ENCODE data around the gene TMTC1. TPM values are rescaled to one million over a fixed set of nuclear protein-coding genes. Genes with fewer than 3 reads are reported as not detected.

TMTC1 gene
- total and polyA plus RNA-seq, 7 experiments from 2014 or later: 0.19 to 2.8 (median 0.46) TPM; not detected in 3

DNA sequence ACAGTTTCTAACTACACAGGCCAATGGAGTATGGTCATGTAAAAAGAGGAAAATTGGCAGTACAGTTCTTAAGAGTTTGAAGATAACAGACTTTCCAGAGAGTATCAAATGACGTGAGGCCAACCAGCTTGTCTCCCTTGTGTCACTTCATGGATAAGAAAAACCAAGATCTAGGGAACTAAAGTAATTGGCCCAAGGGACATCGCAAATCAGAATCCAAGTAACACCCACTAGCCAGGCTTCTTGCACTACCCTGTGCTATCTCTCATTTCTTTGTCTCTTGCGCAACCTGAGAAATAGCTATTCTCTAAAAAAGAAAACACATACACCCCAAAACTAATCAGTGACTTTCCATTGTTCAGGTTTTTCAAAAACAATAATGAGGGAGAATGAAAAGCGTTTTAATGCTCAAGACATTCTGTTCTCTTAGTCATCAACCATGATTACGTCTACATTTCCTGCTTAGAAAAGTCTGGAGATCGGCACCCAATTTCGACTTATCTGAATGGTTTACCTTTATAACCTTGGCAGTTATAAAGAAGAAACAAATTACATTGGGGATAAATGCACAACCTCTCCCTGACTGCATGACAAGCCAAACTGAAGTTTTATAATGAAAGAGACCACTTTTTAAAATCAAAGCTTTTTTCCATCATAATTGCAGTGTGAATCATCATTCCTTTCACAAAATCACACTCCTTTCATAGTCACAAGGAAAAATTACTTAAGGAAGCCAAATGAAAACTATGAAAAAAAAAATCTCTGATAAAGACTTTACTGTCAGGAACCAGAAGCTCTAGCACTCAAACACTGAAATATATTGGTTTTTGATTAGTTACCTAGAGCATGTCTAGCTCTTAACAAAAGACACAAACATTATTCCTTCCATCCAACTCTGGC, 42.1 kb downstream of the TMTC1 start:
- DNase-seq (no peak), ATAC-seq (no peak)
- ChIA-PET CTCF (no interaction called here), POLR2A (interaction anchor here (0.5 to 0.7 kb wide), 2 partner anchors 23 to 32 kb away, joined by 3 read pairs; no protein-coding TSS in a partner anchor)
- H3K27me3 Mint-ChIP-seq: peaks cover 0 to 5% (median 0%) of the 10 kb centered on the region in 5 donors
- H3K4me1 Mint-ChIP-seq: no peaks in the 10 kb centered on the region
- intact Hi-C loops (cut with micrococcal nuclease): no loop called here
- no peaks in the 10 kb centered on the region for H3K9me3 ChIP-seq (ENCODE audit: control insufficient read depth in 2 of 3, low read length in 3 of 3)
- H3K4me1 ChIP-seq (ENCODE audit: control insufficient read depth in 2 of 2, insufficient read depth in 2 of 2, low read length in 2 of 2): no peaks in the 10 kb centered on the region
- H3K36me3 ChIP-seq (ENCODE audit: control insufficient read depth in 2 of 3, insufficient read depth in 3 of 3, low read length in 3 of 3): no peaks in the 10 kb centered on the region
- no peak overlapping the region for H3K4me3 ChIP-seq (ENCODE audit: low read length)
- no peak overlapping the region for H3K27ac Mint-ChIP-seq
- H3K4me3 Mint-ChIP-seq: no peak overlapping the region
- no peaks in the 10 kb centered on the region for H3K27me3 ChIP-seq (ENCODE audit: control insufficient read depth in 2 of 2, insufficient read depth in 2 of 2, low read length in 2 of 2)
- H3K36me3 Mint-ChIP-seq: no peaks in the 10 kb centered on the region
- H3K9me3 Mint-ChIP-seq: peaks cover 0 to 5% (median 0%) of the 10 kb centered on the region in 11 donors
- no peak overlapping the region for H3K27ac ChIP-seq (ENCODE audit: low read depth, low read length)

DNA sequence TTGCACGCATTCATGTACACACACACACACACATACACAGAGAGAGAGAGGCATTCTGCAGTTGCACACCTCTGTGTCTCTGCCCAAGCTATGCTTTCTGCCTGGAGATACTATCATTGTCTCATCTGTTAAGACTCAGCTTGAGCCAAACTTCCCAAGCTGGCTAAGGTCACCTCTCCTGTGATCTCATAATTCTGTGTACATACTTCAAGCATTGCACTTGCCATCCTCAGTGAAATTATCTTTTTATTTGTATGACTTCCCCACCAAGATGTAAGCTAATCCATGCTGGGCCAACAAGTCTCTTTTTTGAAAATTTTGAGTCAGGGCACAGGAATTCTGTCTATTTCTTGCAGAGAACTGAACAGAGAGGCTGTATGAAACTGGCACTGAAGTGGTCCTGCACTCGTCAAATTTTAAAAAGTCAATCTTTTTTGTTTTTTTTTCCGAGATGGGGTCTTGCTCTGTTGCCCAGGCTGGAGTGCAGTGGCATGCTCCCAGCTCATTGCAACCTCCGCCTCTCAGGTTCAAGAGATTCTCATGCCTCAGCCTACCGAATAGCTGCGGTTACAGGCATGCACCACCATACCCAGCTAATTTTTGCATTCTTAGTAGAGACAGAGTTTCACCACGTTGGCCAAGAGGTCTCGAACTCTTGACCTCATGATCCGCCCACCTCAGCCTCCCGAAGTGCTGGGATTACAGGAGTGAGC, 44.3 kb downstream of the TMTC1 start:
- Mint-ChIP-seq H3K4me3 (no peak overlapping the region), H3K36me3 (no peaks in the 10 kb centered on the region), H3K27me3 (peaks cover 0 to 5% (median 0%) of the 10 kb centered on the region in 5 donors), H3K4me1 (no peaks in the 10 kb centered on the region), H3K9me3 (peaks cover 0 to 3% (median 0%) of the 10 kb centered on the region in 11 donors), H3K27ac (no peak overlapping the region)
- ATAC-seq: no peak
- H3K36me3 ChIP-seq (ENCODE audit: control insufficient read depth in 2 of 3, insufficient read depth in 3 of 3, low read length in 3 of 3): no peaks in the 10 kb centered on the region
- no peak overlapping the region for H3K27ac ChIP-seq (ENCODE audit: low read depth, low read length)
- no peaks in the 10 kb centered on the region for H3K4me1 ChIP-seq (ENCODE audit: control insufficient read depth in 2 of 2, insufficient read depth in 2 of 2, low read length in 2 of 2)
- no peak overlapping the region for H3K4me3 ChIP-seq (ENCODE audit: low read length)
- no peaks in the 10 kb centered on the region for H3K9me3 ChIP-seq (ENCODE audit: control insufficient read depth in 2 of 3, low read length in 3 of 3)
- no peak for DNase-seq
- H3K27me3 ChIP-seq (ENCODE audit: control insufficient read depth in 2 of 2, insufficient read depth in 2 of 2, low read length in 2 of 2): no peaks in the 10 kb centered on the region
- POLR2A ChIA-PET: no interaction called here
- intact Hi-C loops (cut with micrococcal nuclease): no loop called here
- CTCF ChIA-PET: no interaction called here

DNA sequence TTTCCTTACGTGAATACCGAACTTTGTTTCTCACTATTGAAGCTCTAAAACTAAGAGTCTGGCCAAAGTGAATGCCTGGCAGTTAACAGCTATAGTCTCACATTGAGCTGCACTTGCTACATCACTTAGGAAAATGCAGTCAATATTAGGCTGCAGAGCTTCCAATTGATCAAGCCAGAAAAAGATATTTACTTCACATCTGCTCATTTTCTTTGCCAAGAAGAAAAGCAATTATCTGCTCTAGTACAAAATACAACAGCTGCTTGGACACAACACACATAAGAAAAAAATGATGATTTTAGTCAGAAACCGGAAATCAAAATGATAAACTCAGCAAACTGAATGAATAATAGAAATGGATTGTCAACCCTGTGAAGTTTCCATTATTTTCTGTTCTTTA, 45.4 kb downstream of the TMTC1 start:
- no peak overlapping the region for H3K4me3 Mint-ChIP-seq
- POLR2A ChIA-PET: no interaction called here

DNA sequence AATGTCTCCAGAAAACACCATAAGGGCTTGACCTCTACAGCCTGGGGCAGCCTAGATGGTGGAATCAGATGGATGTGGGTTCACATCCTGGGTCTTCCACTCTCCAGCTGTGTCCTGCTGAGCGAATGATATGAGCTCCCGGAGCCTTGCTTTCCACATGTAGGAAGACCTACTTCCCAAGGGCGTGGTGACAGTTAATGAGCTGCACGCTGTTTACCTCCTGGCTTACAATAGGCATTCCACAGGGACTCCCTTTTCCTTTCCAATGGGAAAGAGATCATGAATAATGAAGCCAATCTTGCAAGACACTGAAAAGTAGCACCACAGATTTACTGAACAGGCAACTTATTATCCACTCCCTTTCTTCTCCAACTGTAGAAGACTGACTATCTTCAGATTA, 46.1 kb downstream of the TMTC1 start:
- CTCF ChIA-PET: no interaction called here
- POLR2A ChIA-PET: no interaction called here

More for the DNA sequence above, 45.4 kb downstream of the TMTC1 start:
- H3K9me3 Mint-ChIP-seq: peaks cover 0 to 3% (median 0%) of the 10 kb centered on the region in 11 donors
- no peak overlapping the region for H3K4me3 ChIP-seq (ENCODE audit: low read length)
- DNase-seq (no peak), ATAC-seq (no peak)
- no peak overlapping the region for H3K27ac Mint-ChIP-seq
- no peaks in the 10 kb centered on the region for H3K9me3 ChIP-seq (ENCODE audit: control insufficient read depth in 2 of 3, low read length in 3 of 3)
- H3K36me3 ChIP-seq (ENCODE audit: control insufficient read depth in 2 of 3, insufficient read depth in 3 of 3, low read length in 3 of 3): no peaks in the 10 kb centered on the region
- intact Hi-C loops (cut with micrococcal nuclease): no loop called here
- H3K27ac ChIP-seq (ENCODE audit: low read depth, low read length): no peak overlapping the region
- H3K36me3 Mint-ChIP-seq: no peaks in the 10 kb centered on the region
- H3K4me1 ChIP-seq (ENCODE audit: control insufficient read depth in 2 of 2, insufficient read depth in 2 of 2, low read length in 2 of 2): no peaks in the 10 kb centered on the region
- H3K27me3 ChIP-seq (ENCODE audit: control insufficient read depth in 2 of 2, insufficient read depth in 2 of 2, low read length in 2 of 2): no peaks in the 10 kb centered on the region
- CTCF ChIA-PET: no interaction called here
- peaks cover 0 to 5% (median 0%) of the 10 kb centered on the region in 5 donors for H3K27me3 Mint-ChIP-seq
- no peaks in the 10 kb centered on the region for H3K4me1 Mint-ChIP-seq

DNA sequence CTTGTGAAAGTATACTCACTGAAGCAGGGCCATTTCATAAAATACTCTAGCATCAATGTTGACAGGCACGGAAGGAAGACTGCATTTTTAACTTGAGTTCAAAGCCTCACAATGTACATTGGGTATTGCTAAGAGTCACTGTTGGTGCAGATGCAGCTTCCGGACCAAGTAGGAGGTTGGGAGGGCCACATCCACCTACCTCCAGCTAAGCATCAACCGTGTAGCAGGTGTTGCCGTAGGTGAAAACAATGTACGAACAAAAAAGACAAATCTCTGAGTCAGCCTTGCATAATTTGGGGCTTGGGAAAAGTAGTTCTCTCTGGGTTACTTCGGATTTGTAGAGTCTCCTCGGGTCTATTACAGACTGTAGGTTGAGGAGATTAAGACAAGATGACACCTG, 48.1 kb downstream of the TMTC1 start:
- intact Hi-C loops (cut with micrococcal nuclease): no loop called here
- POLR2A ChIA-PET: interaction anchor here (0.6 kb wide), 1 partner anchor 693 kb away, joined by 4 read pairs; no protein-coding TSS in a partner anchor
- no peaks in the 10 kb centered on the region for H3K36me3 ChIP-seq (ENCODE audit: control insufficient read depth in 2 of 3, insufficient read depth in 3 of 3, low read length in 3 of 3)
- CTCF ChIA-PET: no interaction called here
- H3K4me1 Mint-ChIP-seq: no peaks in the 10 kb centered on the region
- H3K4me3 ChIP-seq (ENCODE audit: low read length): no peak overlapping the region
- H3K4me1 ChIP-seq (ENCODE audit: control insufficient read depth in 2 of 2, insufficient read depth in 2 of 2, low read length in 2 of 2): no peaks in the 10 kb centered on the region
- no peak overlapping the region for H3K4me3 Mint-ChIP-seq
- DNase-seq (no peak), ATAC-seq (no peak)
- H3K36me3 Mint-ChIP-seq: no peaks in the 10 kb centered on the region
- peaks cover 0 to 3% (median 0%) of the 10 kb centered on the region in 11 donors for H3K9me3 Mint-ChIP-seq
- no peaks in the 10 kb centered on the region for H3K27me3 ChIP-seq (ENCODE audit: control insufficient read depth in 2 of 2, insufficient read depth in 2 of 2, low read length in 2 of 2)
- no peak overlapping the region for H3K27ac ChIP-seq (ENCODE audit: low read depth, low read length)
- no peaks in the 10 kb centered on the region for H3K9me3 ChIP-seq (ENCODE audit: control insufficient read depth in 2 of 3, low read length in 3 of 3)
- H3K27ac Mint-ChIP-seq: no peak overlapping the region
- no peaks in the 10 kb centered on the region for H3K27me3 Mint-ChIP-seq

More for the DNA sequence above, 46.1 kb downstream of the TMTC1 start:
- Mint-ChIP-seq H3K27me3 (peaks cover 0 to 5% (median 0%) of the 10 kb centered on the region in 5 donors), H3K9me3 (peaks cover 0 to 3% (median 0%) of the 10 kb centered on the region in 11 donors), H3K27ac (no peak overlapping the region), H3K4me3 (no peak overlapping the region), H3K4me1 (no peaks in the 10 kb centered on the region), H3K36me3 (no peaks in the 10 kb centered on the region)
- intact Hi-C loops (cut with micrococcal nuclease): no loop called here
- DNase-seq: no peak
- Histone ChIP-seq H3K9me3 (ENCODE audit: control insufficient read depth in 2 of 3, low read length in 3 of 3) (no peaks in the 10 kb centered on the region), H3K4me1 (ENCODE audit: control insufficient read depth in 2 of 2, insufficient read depth in 2 of 2, low read length in 2 of 2) (no peaks in the 10 kb centered on the region), H3K4me3 (ENCODE audit: low read length) (no peak overlapping the region), H3K36me3 (ENCODE audit: control insufficient read depth in 2 of 3, insufficient read depth in 3 of 3, low read length in 3 of 3) (no peaks in the 10 kb centered on the region), H3K27me3 (ENCODE audit: control insufficient read depth in 2 of 2, insufficient read depth in 2 of 2, low read length in 2 of 2) (no peaks in the 10 kb centered on the region), H3K27ac (ENCODE audit: low read depth, low read length) (no peak overlapping the region)
- ATAC-seq: no peak

DNA sequence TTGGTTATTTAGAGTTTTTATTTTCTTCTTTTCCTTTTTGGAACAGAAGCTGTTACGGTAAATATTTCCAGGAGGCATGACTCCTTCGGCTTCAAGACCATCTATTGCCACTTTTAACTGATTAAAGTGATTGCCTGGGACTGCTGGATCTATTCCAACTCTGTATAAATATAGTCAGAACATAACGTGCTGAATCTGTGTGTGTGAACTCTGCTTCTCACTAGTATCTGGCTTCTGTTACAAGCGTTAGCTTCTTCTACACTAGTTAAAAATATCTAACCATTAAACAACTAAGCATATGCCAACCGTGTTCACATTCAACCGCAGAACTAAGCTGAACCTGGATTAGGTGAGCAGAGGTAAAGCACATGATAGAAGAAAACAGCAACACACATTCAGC, 49.0 kb downstream of the TMTC1 start:
- Histone ChIP-seq H3K9me3 (ENCODE audit: control insufficient read depth in 2 of 3, low read length in 3 of 3) (no peaks in the 10 kb centered on the region), H3K27me3 (ENCODE audit: control insufficient read depth in 2 of 2, insufficient read depth in 2 of 2, low read length in 2 of 2) (no peaks in the 10 kb centered on the region), H3K4me1 (ENCODE audit: control insufficient read depth in 2 of 2, insufficient read depth in 2 of 2, low read length in 2 of 2) (no peaks in the 10 kb centered on the region), H3K4me3 (ENCODE audit: low read length) (no peak overlapping the region), H3K27ac (ENCODE audit: low read depth, low read length) (no peak overlapping the region), H3K36me3 (ENCODE audit: control insufficient read depth in 2 of 3, insufficient read depth in 3 of 3, low read length in 3 of 3) (no peaks in the 10 kb centered on the region)
- CTCF ChIA-PET: no interaction called here
- intact Hi-C loops (cut with micrococcal nuclease): no loop called here
- DNase-seq (no peak), ATAC-seq (no peak)
- POLR2A ChIA-PET: no interaction called here
- Mint-ChIP-seq H3K36me3 (no peaks in the 10 kb centered on the region), H3K27ac (peak overlapping the region in 1 of 9 donors; percentile 32), H3K4me3 (no peak overlapping the region), H3K9me3 (peaks cover 0 to 3% (median 0%) of the 10 kb centered on the region in 11 donors), H3K4me1 (no peaks in the 10 kb centered on the region), H3K27me3 (no peaks in the 10 kb centered on the region)

Data from naive thymus-derived CD4-positive, alpha-beta T cell (primary cell).